ENCODE data around the gene MAP1LC3A.
"Not testable (repeated sequence)": the region's sequence is repeated elsewhere in the genome, so short reads cannot be mapped to it uniquely, and the experiment has no call there.

MAP1LC3A gene

DNA sequence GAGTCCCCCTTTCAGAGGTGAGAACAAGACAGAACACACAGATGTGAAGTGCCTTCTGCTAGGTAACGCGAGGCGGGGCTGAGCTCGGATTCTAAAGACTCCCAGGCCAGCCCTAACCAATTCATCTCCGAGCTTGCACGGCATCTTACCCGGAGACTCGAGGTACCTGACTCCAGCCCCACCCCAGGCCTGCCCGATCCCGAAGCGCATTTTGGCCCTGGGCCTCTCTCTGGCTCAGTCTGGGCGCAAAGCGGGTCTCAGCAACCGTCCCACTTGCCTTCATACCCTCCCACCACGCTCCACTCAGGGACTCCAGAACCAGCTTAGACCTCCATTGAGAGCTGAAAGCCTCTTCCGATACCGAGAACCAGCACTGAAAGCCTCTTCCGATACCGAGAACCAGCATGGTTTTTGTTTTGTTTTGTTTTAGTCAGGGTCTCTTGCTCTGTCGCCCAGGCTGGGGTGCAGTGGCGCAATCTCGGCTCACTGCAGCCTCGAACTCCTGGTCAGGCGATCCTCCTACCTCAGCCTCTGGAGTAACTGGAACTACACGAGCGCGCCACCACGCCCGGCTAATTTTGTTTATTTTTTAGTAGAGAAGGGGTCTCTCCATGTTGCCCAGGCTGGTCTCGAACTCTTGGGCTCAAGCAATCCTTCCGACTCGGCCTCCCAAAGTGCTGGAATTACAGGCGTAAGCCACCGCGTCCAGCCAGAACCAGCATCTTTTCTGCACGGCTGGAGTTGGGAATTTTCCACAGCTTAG, 42.9 kb upstream of the MAP1LC3A start:
- TF ChIP-seq, protein P1, sequence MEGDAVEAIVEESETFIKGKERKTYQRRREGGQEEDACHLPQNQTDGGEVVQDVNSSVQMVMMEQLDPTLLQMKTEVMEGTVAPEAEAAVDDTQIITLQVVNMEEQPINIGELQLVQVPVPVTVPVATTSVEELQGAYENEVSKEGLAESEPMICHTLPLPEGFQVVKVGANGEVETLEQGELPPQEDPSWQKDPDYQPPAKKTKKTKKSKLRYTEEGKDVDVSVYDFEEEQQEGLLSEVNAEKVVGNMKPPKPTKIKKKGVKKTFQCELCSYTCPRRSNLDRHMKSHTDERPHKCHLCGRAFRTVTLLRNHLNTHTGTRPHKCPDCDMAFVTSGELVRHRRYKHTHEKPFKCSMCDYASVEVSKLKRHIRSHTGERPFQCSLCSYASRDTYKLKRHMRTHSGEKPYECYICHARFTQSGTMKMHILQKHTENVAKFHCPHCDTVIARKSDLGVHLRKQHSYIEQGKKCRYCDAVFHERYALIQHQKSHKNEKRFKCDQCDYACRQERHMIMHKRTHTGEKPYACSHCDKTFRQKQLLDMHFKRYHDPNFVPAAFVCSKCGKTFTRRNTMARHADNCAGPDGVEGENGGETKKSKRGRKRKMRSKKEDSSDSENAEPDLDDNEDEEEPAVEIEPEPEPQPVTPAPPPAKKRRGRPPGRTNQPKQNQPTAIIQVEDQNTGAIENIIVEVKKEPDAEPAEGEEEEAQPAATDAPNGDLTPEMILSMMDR (IDR thresholded peaks at IDR 0.05; ENCODE audit: insufficient read depth, low read depth, low read length, missing control alignments), result no peak
- peak; percentile 92 for DNase-seq (ENCODE audit: low read depth)
- H3K4me3 ChIP-seq (ENCODE audit: low read length), result peak overlapping the region; percentile 91

DNA sequence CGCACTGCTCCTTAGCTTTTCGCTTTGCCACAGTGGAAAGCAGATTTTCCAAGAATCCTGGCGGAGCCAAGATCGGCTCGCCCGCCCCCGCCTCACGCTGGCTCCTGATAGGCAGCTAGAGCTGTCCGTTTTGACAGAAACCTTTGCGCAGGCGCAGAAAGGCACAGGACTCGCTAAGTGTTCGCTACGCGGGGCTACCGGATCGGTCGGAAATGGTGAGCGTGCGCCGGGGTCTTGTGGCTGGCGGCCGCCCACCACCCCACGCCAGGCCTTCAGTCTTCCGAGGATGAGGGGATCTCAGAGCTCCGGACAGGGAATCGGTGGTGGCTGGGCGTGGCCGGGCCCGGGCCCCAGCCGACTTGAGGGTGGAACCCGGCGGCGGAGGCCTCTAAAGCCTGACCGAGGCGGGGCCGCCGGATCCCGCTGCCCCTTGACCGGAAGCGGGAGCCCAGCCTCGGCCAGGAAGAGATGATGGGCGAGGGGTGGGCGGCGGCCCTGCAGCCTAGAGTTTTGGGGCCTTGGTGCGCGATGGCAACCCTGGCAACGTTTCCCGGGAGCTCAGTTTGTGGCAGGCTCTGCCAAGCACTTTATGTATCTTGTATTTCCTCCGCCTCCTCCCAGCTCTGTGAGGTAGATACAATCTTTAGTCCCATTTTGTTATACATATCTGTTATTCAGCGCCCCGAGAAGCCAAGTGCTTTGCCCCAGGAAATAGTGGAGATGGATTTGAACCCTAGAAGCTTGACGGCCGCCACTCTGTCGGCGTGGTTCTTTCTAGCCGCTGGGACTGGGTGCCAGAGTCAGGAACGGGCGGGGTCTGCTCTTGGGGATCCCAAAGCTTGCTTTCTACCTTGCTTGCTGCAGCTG, 42.0 kb upstream of the MAP1LC3A start, which contains the start of gene DYNLRB1:
Gene DYNLRB1, plus strand, starts transcription at position 176 of the 867 bp plus-strand sequence. Its CDS starts 37 bp downstream, at position 213.
- H3K4me3 ChIP-seq (ENCODE audit: low read length), result peak within 1 kb of the TSS; percentile 91
- TF ChIP-seq, protein P1 (IDR thresholded peaks at IDR 0.05; ENCODE audit: insufficient read depth, low read depth, low read length, missing control alignments), result no peak
- peak; percentile 96 for DNase-seq (ENCODE audit: low read depth)

DNA sequence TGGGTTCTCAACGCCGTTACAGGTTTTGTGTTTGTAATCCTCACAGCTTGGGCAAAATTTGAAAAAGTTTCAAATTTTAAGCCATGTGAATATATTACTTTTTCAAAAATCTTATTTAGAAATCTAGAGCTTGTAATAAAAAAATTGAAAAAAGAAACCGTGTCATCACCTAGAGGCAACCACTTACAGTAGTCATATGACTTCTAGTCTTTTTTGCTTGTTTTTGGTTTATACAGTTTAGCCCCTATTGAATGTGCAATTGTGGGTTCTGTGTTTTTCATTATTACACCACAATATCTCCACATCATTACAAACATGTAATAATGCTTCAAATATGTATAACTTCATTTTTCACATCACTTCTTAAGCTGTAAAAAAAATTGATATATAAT, 41.4 kb upstream of the MAP1LC3A start:
- DNase-seq (ENCODE audit: low read depth), result no peak
- TF ChIP-seq, protein P1 (IDR thresholded peaks at IDR 0.05; ENCODE audit: insufficient read depth, low read depth, low read length, missing control alignments), result no peak
- H3K4me3 ChIP-seq (ENCODE audit: low read length), result peak overlapping the region; percentile 91

DNA sequence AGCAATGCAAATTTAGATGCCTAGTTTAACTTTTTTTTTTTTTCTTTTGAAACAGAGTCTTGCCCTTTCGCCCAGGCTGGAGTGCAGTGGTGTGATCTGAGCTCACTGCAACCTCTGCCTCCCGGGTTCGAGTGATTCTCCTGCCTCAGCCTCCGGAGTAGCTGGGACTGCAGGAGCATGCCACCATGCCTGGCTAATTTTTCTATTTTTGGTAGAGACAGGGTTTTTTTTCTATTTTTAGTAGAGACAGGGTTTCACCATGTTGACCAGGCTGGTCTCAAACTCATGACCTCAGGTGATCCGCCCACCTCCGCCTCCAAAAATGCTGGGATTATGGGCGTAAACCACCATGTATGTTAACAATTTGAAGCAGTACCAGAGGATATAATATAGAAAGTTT, 39.7 kb upstream of the MAP1LC3A start:
- not testable (repeated sequence) for DNase-seq (ENCODE audit: low read depth); H3K4me3 ChIP-seq (ENCODE audit: low read length)

DNA sequence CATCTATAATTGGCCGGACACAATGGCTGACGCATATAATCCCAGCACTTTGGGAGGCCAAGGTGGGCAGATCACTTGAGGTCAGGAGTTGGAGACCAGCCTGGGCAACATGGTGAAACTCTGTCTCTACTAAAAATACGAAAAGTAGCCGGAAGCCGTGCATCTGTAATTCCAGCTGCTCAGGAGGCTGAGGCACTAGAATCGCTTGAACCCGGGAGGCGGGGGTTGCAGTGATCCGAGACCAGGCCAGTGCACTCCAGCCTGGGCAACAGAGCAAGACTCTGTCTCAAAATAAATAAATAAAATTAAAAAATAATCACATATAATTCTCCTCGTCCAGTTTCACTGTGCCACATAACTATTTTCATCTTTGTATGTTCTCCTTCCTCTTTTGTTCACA, 38.7 kb upstream of the MAP1LC3A start:
- DNase-seq (ENCODE audit: low read depth); H3K4me3 ChIP-seq (ENCODE audit: low read length): not testable (repeated sequence)

DNA sequence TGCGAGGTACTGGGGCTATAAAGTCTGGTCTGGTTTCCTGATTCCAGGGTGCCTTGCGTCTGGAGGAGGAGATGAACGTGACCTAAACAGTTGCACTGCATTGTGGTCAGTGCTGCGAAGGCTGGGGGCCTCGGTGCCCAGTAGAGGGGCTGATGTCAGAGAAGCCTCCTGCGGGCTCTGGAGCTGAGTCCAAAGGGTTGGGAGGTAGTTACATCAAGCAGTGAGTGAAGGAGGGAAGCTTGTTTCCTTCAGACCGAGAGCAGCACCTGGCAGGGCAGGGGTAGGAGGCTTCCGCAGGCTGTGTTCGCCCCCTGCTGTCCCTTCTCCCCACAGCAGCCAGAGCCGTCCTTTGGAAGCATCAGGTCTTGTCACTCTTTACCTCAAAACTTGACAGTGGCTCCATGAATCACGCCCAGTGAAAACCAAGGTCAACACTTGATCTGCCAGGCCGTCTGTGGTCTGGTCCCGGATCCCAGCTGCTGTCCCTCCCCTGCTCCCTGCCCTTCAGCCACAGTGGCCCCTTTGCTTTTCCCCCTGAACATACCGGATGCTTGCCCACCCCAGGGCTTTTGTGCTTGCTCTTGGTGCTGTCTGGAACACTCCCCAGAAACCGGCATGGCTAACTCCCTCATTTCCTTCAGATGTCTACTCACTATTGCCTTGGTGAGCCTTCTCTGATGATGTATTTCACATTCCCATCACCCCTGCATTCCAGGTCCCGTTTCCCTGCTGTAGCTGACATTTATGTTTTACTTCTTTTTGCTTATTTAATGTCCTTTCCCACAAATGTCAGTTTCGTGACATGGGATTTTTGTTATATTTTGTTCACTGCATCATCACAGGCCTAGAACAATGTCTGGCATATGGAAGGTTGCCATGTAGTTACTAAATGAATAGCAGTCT, 35.3 kb upstream of the MAP1LC3A start:
- DNase-seq (ENCODE audit: low read depth), result peak; percentile 67
- TF ChIP-seq, protein P1 (IDR thresholded peaks at IDR 0.05; ENCODE audit: insufficient read depth, low read depth, low read length, missing control alignments), result peak; percentile 65
- no peak overlapping the region for H3K4me3 ChIP-seq (ENCODE audit: low read length)

DNA sequence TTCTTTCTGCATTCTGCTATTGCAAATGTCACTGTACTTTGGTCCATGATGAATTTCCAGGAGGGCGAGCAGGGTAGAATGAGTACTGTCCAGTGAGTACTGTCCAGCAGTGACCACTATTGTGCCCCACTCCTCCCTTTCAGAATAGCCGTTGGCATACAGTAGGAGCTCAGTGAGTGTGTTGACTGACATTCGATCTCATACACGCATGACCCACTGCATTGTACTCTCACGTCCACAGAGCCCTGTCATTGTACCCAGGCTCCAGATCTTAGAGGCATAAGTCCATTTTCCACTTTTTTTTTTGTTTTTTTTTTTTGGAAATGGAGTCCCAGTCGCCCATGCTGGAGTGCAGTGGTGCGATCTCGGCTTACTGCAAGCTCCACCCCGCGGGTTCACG, 34.1 kb upstream of the MAP1LC3A start:
- H3K4me3 ChIP-seq (ENCODE audit: low read length), result no peak overlapping the region
- no peak for DNase-seq (ENCODE audit: low read depth)
- TF ChIP-seq, protein P1 (IDR thresholded peaks at IDR 0.05; ENCODE audit: insufficient read depth, low read depth, low read length, missing control alignments), result no peak

Measured in epithelial cell of esophagus (primary cell).